ENCODE data around the gene FRA10AC1. TPM values are rescaled to one million over a fixed set of nuclear protein-coding genes. Genes with fewer than 3 reads are reported as not detected.
A peak's percentile ranks its signal among the peaks of the same experiment; 100 is the strongest.
"Not testable (repeated sequence)": the region's sequence is repeated elsewhere in the genome, so short reads cannot be mapped to it uniquely, and the experiment has no call there.

Gene FRA10AC1
- total RNA-seq, 6 experiments from 2014 or later = 4.2 to 9.4 (median 6.6) TPM

GRCh38 chr10:93703066-93703465 is 674 bp upstream of the FRA10AC1 start:
- peaks cover 0 to 17% (median 9%) of the 10 kb centered on the region in 4 donors for H3K36me3 ChIP-seq
- peak overlapping the region; percentile 69 to 74 (median 73) for H3K4me3 ChIP-seq
- H3K4me1 ChIP-seq = peaks cover 0 to 8% (median 0%) of the 10 kb centered on the region in 4 donors
- no peaks in the 10 kb centered on the region for H3K27me3 ChIP-seq
- intact Hi-C loops (cut with DNase I) = no loop called here
- ATAC-seq (peak; percentile 16 to 34 (median 24)), DNase-seq (no peak)
- TF ChIP-seq, protein P1, sequence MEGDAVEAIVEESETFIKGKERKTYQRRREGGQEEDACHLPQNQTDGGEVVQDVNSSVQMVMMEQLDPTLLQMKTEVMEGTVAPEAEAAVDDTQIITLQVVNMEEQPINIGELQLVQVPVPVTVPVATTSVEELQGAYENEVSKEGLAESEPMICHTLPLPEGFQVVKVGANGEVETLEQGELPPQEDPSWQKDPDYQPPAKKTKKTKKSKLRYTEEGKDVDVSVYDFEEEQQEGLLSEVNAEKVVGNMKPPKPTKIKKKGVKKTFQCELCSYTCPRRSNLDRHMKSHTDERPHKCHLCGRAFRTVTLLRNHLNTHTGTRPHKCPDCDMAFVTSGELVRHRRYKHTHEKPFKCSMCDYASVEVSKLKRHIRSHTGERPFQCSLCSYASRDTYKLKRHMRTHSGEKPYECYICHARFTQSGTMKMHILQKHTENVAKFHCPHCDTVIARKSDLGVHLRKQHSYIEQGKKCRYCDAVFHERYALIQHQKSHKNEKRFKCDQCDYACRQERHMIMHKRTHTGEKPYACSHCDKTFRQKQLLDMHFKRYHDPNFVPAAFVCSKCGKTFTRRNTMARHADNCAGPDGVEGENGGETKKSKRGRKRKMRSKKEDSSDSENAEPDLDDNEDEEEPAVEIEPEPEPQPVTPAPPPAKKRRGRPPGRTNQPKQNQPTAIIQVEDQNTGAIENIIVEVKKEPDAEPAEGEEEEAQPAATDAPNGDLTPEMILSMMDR (IDR thresholded peaks at IDR 0.05) = no peak
- TF ChIP-seq POLR2A (IDR thresholded peaks at IDR 0.05) = no peak
- peak overlapping the region; percentile 66 to 74 (median 74) for H3K27ac ChIP-seq
- no peaks in the 10 kb centered on the region for H3K9me3 ChIP-seq
- 1% methylated on average over 12 of the region's 12 CpGs for WGBS (ENCODE audit: insufficient coverage, low coverage, low lambda C conversion rate, missing lambda C conversion rate)

- Histone ChIP-seq H3K9me3 (no peaks in the 10 kb centered on the region), H3K36me3 (peaks cover 0 to 29% (median 9%) of the 10 kb centered on the region in 4 donors), H3K27me3 (no peaks in the 10 kb centered on the region), H3K4me3 (peak overlapping the region; percentile 69 to 74 (median 73)), H3K27ac (peak overlapping the region; percentile 56 to 74 (median 66)), H3K4me1 (peaks cover 0 to 8% (median 0%) of the 10 kb centered on the region in 4 donors)
- 2% methylated on average over 9 of the region's 9 CpGs for WGBS (ENCODE audit: insufficient coverage, low coverage, low lambda C conversion rate, missing lambda C conversion rate)
- ATAC-seq = peak; percentile 5 to 21 (median 12)
- intact Hi-C loops (cut with DNase I) = no loop called here
- no peak for DNase-seq
- no peak for TF ChIP-seq POLR2A (IDR thresholded peaks at IDR 0.05)
- TF ChIP-seq, protein P1 (IDR thresholded peaks at IDR 0.05) = no peak
Measured at GRCh38 chr10:93701866-93702209, 554 bp downstream of the FRA10AC1 start.

GRCh38 chr10:93697207-93697606 is 5.2 kb downstream of the FRA10AC1 start:
- peaks cover 0 to 8% (median 0%) of the 10 kb centered on the region in 4 donors for H3K4me1 ChIP-seq
- no peaks in the 10 kb centered on the region for H3K27me3 ChIP-seq
- H3K9me3 ChIP-seq = no peaks in the 10 kb centered on the region
- H3K27ac ChIP-seq = no peak overlapping the region
- WGBS (ENCODE audit: insufficient coverage, low coverage, low lambda C conversion rate, missing lambda C conversion rate) = 95% methylated on average over 2 of the region's 2 CpGs
- no peak overlapping the region for H3K4me3 ChIP-seq
- DNase-seq (no peak), ATAC-seq (no peak)
- TF ChIP-seq, protein P1 (IDR thresholded peaks at IDR 0.05) = peak in 2 of 4 donors; percentile 5 to 14
- TF ChIP-seq POLR2A (IDR thresholded peaks at IDR 0.05) = no peak
- intact Hi-C loops (cut with DNase I) = no loop called here
- H3K36me3 ChIP-seq = peaks cover 0 to 47% (median 11%) of the 10 kb centered on the region in 4 donors

DNA sequence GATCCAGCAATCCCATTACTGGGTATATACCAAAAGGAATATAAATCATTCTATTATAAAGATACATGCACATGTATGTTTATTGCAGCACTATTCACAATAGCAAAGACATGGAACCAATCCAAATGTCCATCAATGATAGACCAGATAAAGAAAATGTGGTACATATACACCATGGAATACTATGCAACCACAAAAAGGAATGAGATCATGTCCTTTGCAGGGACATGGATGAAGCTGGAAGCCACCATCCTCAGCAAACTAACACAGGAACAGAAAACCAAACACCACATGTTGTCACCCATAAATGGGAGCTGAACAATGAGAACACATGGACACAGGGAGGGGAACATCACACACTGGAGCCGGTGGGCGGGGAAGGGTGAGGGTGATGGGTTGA is 5.8 kb downstream of the FRA10AC1 start:
- H3K4me1 ChIP-seq; intact Hi-C loops (cut with DNase I); H3K4me3 ChIP-seq; H3K27ac ChIP-seq; H3K27me3 ChIP-seq; H3K9me3 ChIP-seq; DNase-seq; ATAC-seq: not testable (repeated sequence)
- peaks cover 0 to 53% (median 12%) of the 10 kb centered on the region in 4 donors for H3K36me3 ChIP-seq
- 100% methylated on average over 2 of the region's 2 CpGs for WGBS (ENCODE audit: insufficient coverage, low coverage, low lambda C conversion rate, missing lambda C conversion rate)

GRCh38 chr10:93695740-93696139 is 6.7 kb downstream of the FRA10AC1 start:
- Histone ChIP-seq H3K27ac (no peak overlapping the region), H3K4me3 (no peak overlapping the region), H3K36me3 (peaks cover 0 to 60% (median 16%) of the 10 kb centered on the region in 4 donors), H3K27me3 (no peaks in the 10 kb centered on the region), H3K4me1 (no peaks in the 10 kb centered on the region), H3K9me3 (no peaks in the 10 kb centered on the region)
- ATAC-seq = no peak
- TF ChIP-seq, protein P1 (IDR thresholded peaks at IDR 0.05) = peak in 1 of 4 donors; percentile 2
- TF ChIP-seq POLR2A (IDR thresholded peaks at IDR 0.05) = no peak
- 67% methylated on average over 2 of the region's 2 CpGs for WGBS (ENCODE audit: insufficient coverage, low coverage, low lambda C conversion rate, missing lambda C conversion rate)
- no peak for DNase-seq
- intact Hi-C loops (cut with DNase I) = no loop called here

Data from right lobe of liver (tissue), 6 donors.